DOHH2 (cell line): Measurements from ENCODE around the gene HSDL2.

Source experiments
- CTCF ChIP-seq: fragments of 200-600 bp; sonication (generic); IDR thresholded peaks from one replicate; pipeline ENCODE4 v1.5.1; 2014; ENCODE audit warnings: antibody characterized with exemption, mild to moderate bottlenecking, low read depth, low read length; ENCODE audit not compliant: poor library complexity, severe bottlenecking
- EZH2phosphoT487 ChIP-seq: fragments of 200-600 bp; sonication (generic); IDR thresholded peaks from 2 replicates; pipeline ENCODE4 v1.6.1; 2017; ENCODE audit warnings: borderline replicate concordance, mild to moderate bottlenecking, antibody characterized with exemption, low read length, moderate library complexity, mixed read lengths

GRCh38 chr9:112507001-112507680 is 127.2 kb downstream of the HSDL2 start:
- no peak for TF ChIP-seq CTCF
- TF ChIP-seq EZH2phosphoT487 = no peak
